ENCODE data around the gene TDG.

The TDG gene

GRCh38 chr12:103948746-103949406, 16.8 kb upstream of the TDG start:
- TF ChIP-seq GATA3 (IDR thresholded peaks at IDR 0.05; ENCODE audit: low read depth, low read length) (no peak), GATA2 (IDR thresholded peaks at IDR 0.05; ENCODE audit: low read depth, low read length) (no peak)

- no peak for TF ChIP-seq GATA2 (IDR thresholded peaks at IDR 0.05; ENCODE audit: low read depth, low read length)
- TF ChIP-seq GATA3 (IDR thresholded peaks at IDR 0.05; ENCODE audit: low read depth, low read length), result no peak
Measured at GRCh38 chr12:103952497-103952896, 13.2 kb upstream of the TDG start.

- TF ChIP-seq GATA2 (IDR thresholded peaks at IDR 0.05; ENCODE audit: low read depth, low read length), result no peak
- no peak for TF ChIP-seq GATA3 (IDR thresholded peaks at IDR 0.05; ENCODE audit: low read depth, low read length)
Measured at GRCh38 chr12:103955811-103956508, 9.7 kb upstream of the TDG start.

- no peak for TF ChIP-seq GATA2 (IDR thresholded peaks at IDR 0.05; ENCODE audit: low read depth, low read length)
- TF ChIP-seq GATA3 (IDR thresholded peaks at IDR 0.05; ENCODE audit: low read depth, low read length), result no peak
Measured at GRCh38 chr12:103956509-103957027, 9.1 kb upstream of the TDG start.

GRCh38 chr12:103957865-103958388, 7.7 kb upstream of the TDG start:
- TF ChIP-seq GATA2 (IDR thresholded peaks at IDR 0.05; ENCODE audit: low read depth, low read length) (no peak), GATA3 (IDR thresholded peaks at IDR 0.05; ENCODE audit: low read depth, low read length) (no peak)

GRCh38 chr12:103958621-103959020, 7.1 kb upstream of the TDG start:
- TF ChIP-seq GATA2 (IDR thresholded peaks at IDR 0.05; ENCODE audit: low read depth, low read length), result no peak
- no peak for TF ChIP-seq GATA3 (IDR thresholded peaks at IDR 0.05; ENCODE audit: low read depth, low read length)

- TF ChIP-seq GATA3 (IDR thresholded peaks at IDR 0.05; ENCODE audit: low read depth, low read length), result no peak
- no peak for TF ChIP-seq GATA2 (IDR thresholded peaks at IDR 0.05; ENCODE audit: low read depth, low read length)
Measured at GRCh38 chr12:103960616-103961227, 5.0 kb upstream of the TDG start.

- TF ChIP-seq GATA2 (IDR thresholded peaks at IDR 0.05; ENCODE audit: low read depth, low read length), result no peak
- no peak for TF ChIP-seq GATA3 (IDR thresholded peaks at IDR 0.05; ENCODE audit: low read depth, low read length)
Measured at GRCh38 chr12:103962493-103962892, 3.2 kb upstream of the TDG start.

- TF ChIP-seq GATA3 (IDR thresholded peaks at IDR 0.05; ENCODE audit: low read depth, low read length) (no peak), GATA2 (IDR thresholded peaks at IDR 0.05; ENCODE audit: low read depth, low read length) (no peak)
Measured at GRCh38 chr12:103964805-103965204, 867 bp upstream of the TDG start.

- TF ChIP-seq GATA3 (IDR thresholded peaks at IDR 0.05; ENCODE audit: low read depth, low read length), result no peak
Measured at GRCh38 chr12:103965255-103965589, 450 bp upstream of the TDG start.

GRCh38 chr12:103966736-103967135, 1.1 kb downstream of the TDG start:
- TF ChIP-seq GATA2 (IDR thresholded peaks at IDR 0.05; ENCODE audit: low read depth, low read length) (no peak), GATA3 (IDR thresholded peaks at IDR 0.05; ENCODE audit: low read depth, low read length) (no peak)

- TF ChIP-seq GATA2 (IDR thresholded peaks at IDR 0.05; ENCODE audit: low read depth, low read length) (no peak), GATA3 (IDR thresholded peaks at IDR 0.05; ENCODE audit: low read depth, low read length) (no peak)
Measured at GRCh38 chr12:103969391-103969790, 3.7 kb downstream of the TDG start.

- TF ChIP-seq GATA3 (IDR thresholded peaks at IDR 0.05; ENCODE audit: low read depth, low read length), result no peak
- no peak for TF ChIP-seq GATA2 (IDR thresholded peaks at IDR 0.05; ENCODE audit: low read depth, low read length)
Measured at GRCh38 chr12:103973909-103974308, 8.2 kb downstream of the TDG start.

GRCh38 chr12:103975368-103975767, 9.7 kb downstream of the TDG start:
- TF ChIP-seq GATA2 (IDR thresholded peaks at IDR 0.05; ENCODE audit: low read depth, low read length) (no peak), GATA3 (IDR thresholded peaks at IDR 0.05; ENCODE audit: low read depth, low read length) (no peak)
